GM19328 (cell line): Measurements from ENCODE around the gene MGAT3.

Experiments
- ATAC-seq: cut with Tn5 transposase; IDR thresholded peaks from one replicate; pipeline ENCODE4 v1.9.1; 2021; ENCODE audit warnings: mild to moderate bottlenecking, moderate library complexity; ENCODE audit not compliant: unreplicated experiment

MGAT3 gene

DNA sequence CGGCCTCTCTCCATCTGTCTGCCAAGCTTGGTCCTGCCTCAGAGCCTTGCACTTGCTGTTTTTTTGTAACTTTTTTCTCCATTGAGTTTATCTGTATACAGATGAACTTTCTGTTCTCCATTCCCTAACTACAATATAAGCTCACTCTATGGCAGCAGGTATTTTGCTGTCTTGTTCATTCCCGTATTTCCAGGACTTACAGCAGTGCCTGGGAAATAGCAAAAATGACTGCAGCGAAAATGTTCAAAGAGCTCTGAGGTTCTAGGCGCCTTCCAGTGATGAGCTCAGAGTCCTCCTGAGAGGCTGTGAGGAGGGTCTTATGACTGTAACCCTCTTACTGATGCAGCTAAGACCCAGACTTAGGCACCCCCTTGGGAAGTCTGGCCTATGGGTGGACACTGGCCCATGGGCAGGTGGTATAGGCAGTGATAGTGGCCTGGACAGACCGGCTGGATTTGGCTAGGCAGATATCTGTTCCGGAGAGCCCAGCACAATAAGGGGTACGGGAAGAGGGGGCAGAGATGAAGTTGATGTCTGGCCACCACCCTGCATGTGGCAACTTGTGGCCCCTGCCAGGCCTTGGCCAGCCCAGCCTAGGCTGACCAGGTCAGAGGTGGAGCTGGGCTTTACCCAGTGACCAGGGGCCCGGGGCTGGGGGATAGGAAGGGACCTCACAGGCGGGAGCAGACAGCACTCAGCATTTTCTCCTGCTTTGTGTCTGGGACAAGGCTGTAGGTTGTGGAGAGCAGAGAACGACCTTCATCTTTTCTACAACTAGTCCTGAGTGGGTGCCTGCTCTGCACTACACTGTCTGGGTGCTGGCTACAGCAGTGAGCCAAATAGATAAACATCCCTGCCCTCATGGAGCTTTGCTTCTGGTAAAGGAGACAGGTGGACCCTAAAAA is 68.2 kb downstream of the MGAT3 start:
- ATAC-seq, result no peak

DNA sequence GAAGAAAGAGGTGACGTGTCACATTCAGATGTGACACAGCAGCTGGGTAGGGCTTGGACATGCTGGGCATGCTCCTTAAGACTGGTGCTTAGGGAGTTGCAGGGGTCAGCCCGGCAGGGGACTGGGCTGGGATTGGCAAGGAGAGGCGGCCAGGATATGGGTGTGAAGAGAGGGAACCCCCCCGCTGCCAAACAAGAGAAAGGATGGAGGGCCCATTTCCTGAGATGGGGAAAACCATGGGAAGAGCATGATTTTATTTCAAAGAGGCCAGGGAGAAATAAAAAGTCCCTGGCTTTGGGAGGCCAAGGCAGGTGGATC is 68.8 kb downstream of the MGAT3 start:
- ATAC-seq, result no peak

DNA sequence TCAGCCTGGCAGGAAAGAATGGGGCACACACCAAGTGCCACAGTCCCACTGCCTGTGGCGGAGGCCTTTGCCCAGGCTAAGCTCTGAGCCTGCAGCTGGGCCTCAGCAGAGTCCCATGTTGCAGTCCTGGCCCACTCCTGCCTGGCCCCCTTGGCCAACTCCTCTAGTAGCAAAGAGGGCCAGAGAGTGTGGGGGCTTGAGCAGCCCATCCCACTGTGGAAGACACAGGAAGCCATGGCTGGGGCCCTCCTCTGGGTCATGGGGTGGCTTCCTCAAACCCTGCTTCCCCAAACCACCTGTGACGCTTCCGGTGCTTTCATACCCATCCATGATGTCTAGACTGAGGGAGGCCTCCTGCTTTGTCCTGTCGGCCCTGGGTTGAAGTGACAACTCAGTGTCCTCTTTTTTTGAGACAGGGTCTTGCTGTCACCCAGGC is 69.9 kb downstream of the MGAT3 start:
- ATAC-seq, result no peak

GRCh38 chr22:39527481-39527961 is 70.7 kb downstream of the MGAT3 start:
- no peak for ATAC-seq

- ATAC-seq, result no peak
These were observed 71.4 kb downstream of the MGAT3 start for GRCh38 chr22:39528080-39528661.

GRCh38 chr22:39528681-39529486 is 72.1 kb downstream of the MGAT3 start:
- ATAC-seq, result no peak

GRCh38 chr22:39529487-39529851 is 72.7 kb downstream of the MGAT3 start:
- ATAC-seq, result no peak

- no peak for ATAC-seq
These were observed 73.3 kb downstream of the MGAT3 start for GRCh38 chr22:39530116-39530515.

DNA sequence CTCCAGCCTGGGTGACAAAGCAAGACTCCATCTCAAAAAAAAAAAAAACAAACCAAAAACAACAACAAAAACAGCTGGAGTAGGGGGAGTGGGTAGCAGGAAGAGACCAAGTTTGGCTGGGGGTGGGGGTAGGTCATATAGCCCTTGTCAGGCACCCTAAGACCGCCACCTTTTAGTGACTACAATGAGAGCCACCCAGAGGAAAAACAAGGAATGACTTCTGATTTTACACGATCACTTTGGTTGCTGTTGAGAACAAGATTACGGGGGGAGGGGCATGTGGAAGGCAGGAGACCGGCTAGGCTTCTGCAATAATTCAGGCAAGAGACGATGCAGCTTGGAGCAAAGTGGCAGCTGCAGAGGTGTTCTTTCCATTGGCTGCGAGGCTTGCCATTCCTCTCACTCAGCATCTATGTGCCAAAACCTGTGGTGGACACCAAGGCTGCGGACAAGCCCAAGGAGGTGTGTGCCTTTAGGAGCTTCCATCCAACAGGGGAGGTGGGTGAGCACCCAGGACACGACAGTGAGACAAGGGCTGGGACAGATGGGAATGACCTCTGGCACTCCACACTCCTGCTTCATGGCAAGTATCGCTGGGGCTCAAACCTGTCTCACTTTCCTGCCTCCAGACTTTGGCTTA is 74.0 kb downstream of the MGAT3 start:
- no peak for ATAC-seq

DNA sequence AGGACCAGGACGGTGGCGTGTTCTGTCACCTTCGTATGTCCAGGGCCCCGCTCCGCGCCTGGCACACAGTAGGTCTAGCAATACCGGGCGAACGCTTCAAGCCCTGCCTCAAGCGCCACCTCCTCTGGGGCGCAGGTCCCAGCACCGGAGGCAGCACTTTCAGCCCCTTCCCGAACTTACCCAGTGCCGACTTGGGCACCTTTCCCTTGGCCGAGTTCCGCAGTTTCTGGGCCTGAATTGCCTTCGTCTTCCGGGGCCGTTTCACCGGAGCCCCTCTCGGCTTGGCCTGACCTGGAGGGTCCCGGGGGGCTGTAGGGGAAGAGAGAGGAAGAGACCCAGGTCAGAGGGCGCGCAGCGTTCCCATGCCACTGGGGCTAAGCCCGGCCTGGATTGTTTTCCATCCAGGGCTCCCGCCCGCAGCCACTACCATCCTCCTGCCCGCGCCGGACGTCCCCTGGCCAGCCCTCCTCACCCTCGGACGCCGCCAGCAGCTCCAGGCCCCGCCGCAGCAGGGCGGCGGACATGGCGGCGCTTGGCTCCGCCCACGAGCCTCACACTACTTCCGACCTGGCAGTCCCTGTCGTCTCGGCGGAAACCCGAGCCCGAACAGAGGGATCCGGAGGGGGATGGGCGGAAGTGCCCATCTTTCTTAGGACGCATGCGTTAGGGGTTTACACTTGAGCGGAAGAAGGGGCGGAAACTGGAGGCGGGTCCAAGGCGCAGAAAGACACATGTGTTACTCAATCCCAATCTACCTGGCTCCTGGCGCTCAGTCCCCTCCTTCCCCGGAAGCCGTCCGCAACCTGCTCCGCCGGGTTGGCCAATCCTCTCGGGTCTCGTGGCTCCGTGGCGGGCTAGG is 75.6 kb downstream of the MGAT3 start, which contains the start of gene RPS19BP1:
Gene RPS19BP1, minus strand, starts transcription at position 534 of the 859 bp plus-strand sequence. Its CDS starts 10 bp downstream, at position 524.
- ATAC-seq, result peak; percentile 76

DNA sequence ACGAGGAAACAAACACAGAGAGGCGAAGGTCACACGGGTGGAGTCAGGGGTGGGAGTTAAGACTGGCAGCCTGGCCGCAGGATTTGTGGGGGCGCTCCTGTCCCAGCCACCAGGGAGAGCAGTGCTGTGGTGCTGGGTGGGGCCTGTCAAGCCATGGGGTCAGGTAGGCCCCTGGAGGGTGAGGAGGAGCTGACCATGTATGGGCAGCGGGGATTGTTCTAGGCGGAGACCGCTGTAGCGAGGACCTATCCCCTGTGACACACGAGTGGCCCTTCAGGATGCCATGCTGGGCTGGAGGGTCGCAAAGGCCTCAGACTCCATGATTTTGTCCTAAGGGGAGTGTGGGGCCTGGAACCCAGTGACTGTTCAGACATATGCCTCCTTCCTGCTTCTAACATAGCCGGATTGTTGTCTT is 77.3 kb downstream of the MGAT3 start:
- no peak for ATAC-seq

GRCh38 chr22:39534591-39535356 is 78.0 kb downstream of the MGAT3 start:
- no peak for ATAC-seq

- ATAC-seq, result no peak
These were observed 78.5 kb downstream of the MGAT3 start for GRCh38 chr22:39535357-39535725.

GRCh38 chr22:39535831-39536449 is 79.1 kb downstream of the MGAT3 start:
- ATAC-seq, result no peak

DNA sequence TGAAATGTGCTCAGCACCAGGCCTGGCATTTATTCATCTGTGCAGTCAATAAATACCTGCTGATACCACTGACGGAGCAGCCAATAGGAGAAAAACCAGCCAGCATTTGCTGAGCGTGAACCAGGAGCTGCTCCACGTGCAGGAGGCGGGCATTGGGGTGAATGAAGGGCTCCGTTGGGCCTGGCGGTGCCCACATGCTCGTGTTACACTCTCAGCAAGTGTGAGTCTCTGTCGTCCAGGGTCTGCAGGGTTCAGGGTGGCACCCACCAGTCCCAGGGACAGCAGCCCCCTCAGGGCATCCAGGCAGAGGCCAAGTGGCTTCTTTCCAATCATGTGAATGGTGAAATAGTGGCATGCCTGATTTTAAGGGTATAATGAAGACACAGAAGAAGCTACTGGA is 79.9 kb downstream of the MGAT3 start:
- ATAC-seq, result no peak

DNA sequence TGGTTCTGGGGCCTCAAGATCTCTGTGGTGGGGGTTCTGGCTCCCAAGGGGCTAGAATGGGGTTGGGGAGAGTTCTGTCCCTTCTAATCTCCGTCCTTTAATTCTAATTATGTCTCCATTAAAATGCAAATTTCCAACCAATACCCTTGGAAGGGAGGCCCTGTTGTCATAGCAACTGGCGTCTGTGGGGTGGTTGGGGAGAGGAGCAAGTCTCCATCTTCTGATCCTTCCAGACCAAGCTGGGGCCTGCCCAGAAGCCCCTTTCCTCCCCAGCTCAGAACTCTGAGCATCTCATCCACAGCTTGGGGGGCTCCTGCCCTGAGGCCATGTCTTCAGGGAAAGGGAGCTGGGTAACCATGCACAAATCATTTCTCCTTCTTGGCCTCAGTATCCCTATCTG is 81.2 kb downstream of the MGAT3 start:
- ATAC-seq, result no peak
